CD4-positive, alpha-beta memory T cell (primary cell): ENCODE measurements around the gene PIP4K2B. TPM values are rescaled to one million over a fixed set of nuclear protein-coding genes. Genes with fewer than 3 reads are reported as not detected.

Source experiments
- CTCF ChIA-PET: fragments of 350-600 bp; sonication (Branson Sonifier 250); formaldehyde crosslinking; loops from one replicate; lab custom pipeline; 2021; ENCODE audit warnings: inconsistent platforms; ENCODE audit not compliant: partially characterized antibody; lab: Charles Lee
- POLR2A ChIA-PET: fragments of 350-600 bp; sonication (Branson Sonifier 250); formaldehyde crosslinking; loops from one replicate; lab custom pipeline; 2021; ENCODE audit not compliant: partially characterized antibody; lab: Charles Lee
- DNase-seq, 5 donors: peaks; one replicate each; pipeline versions ENCODE4 v3.0.0 to v3.0.0-alpha.2; 2020 to 2022; ENCODE audit warnings: mixed read lengths in 1 of 5
- H3K27ac ChIP-seq: one replicate; pipeline ENCODE4 v1.7.0; 2013; ENCODE audit warnings: low read depth, low read length
- H3K27me3 ChIP-seq: 2 replicates; pipeline ENCODE4 v1.7.0; 2013; ENCODE audit warnings: mild to moderate bottlenecking, low read length, moderate library complexity; ENCODE audit not compliant: insufficient read depth
- H3K36me3 ChIP-seq: 2 replicates; pipeline ENCODE4 v1.7.0; 2013; ENCODE audit warnings: mild to moderate bottlenecking, low read length, moderate library complexity; ENCODE audit not compliant: insufficient read depth
- H3K4me1 ChIP-seq: 2 replicates; pipeline ENCODE4 v1.7.0; 2013; ENCODE audit warnings: mild to moderate bottlenecking, low read length, moderate library complexity; ENCODE audit not compliant: insufficient read depth
- H3K4me3 ChIP-seq, 2 donors: one replicate each; pipeline ENCODE4 v1.7.0; 2013; ENCODE audit warnings: low read length in 2 of 2, mild to moderate bottlenecking in 1 of 2
- H3K9me3 ChIP-seq, 2 donors: one replicate each; pipeline ENCODE4 v1.7.0; 2013; ENCODE audit warnings: low read length in 2 of 2, control low read depth in 1 of 2; ENCODE audit not compliant: control insufficient read depth in 1 of 2
- H3K27ac Mint-ChIP-seq, 7 donors: one replicate each; pipeline ENCODE4 v1.8.0; 2020 to 2021; ENCODE audit warnings: mixed read lengths in 7 of 7, mild to moderate bottlenecking in 6 of 7, inconsistent platforms in 3 of 7, moderate library complexity in 3 of 7
- H3K27me3 Mint-ChIP-seq, 2 donors: one replicate each; pipeline ENCODE4 v1.8.0; 2020 to 2021; ENCODE audit warnings: mixed read lengths in 2 of 2
- H3K36me3 Mint-ChIP-seq, 2 donors: one replicate each; pipeline ENCODE4 v1.8.0; 2020 to 2021; ENCODE audit warnings: mixed read lengths in 2 of 2, inconsistent platforms in 1 of 2, mild to moderate bottlenecking in 1 of 2
- H3K4me1 Mint-ChIP-seq, 4 donors: one replicate each; pipeline ENCODE4 v1.8.0; 2020 to 2021; ENCODE audit warnings: mixed read lengths in 4 of 4, mild to moderate bottlenecking in 1 of 4
- H3K4me3 Mint-ChIP-seq, 8 donors: one replicate each; pipeline ENCODE4 v1.8.0; 2020 to 2021; ENCODE audit warnings: mixed read lengths in 8 of 8, mild to moderate bottlenecking in 7 of 8, moderate library complexity in 6 of 8, inconsistent platforms in 3 of 8
- H3K9me3 Mint-ChIP-seq, 8 donors: one replicate each; pipeline ENCODE4 v1.8.0; 2020 to 2021; ENCODE audit warnings: mixed read lengths in 8 of 8, mild to moderate bottlenecking in 5 of 8, inconsistent platforms in 3 of 8, moderate library complexity in 1 of 8
- intact Hi-C: fragments of 100-400 bp; cut with micrococcal nuclease; formaldehyde crosslinking; loops from one replicate; pipeline ENCODE4 v1.15.1; 2023
- polyA plus RNA-seq, 2 donors: library from polyadenylated mRNA; unstranded; fragments of 300-500 nt; fragmentation: Illumina TruSeq; gene quantifications; one replicate each; pipeline ENCODE4 v1.2.3, GENCODE V29; 2021
- total RNA-seq, 2 experiments: library from RNA; stranded (reverse); gene quantifications; one replicate each; pipeline ENCODE4 v1.2.3, GENCODE V29; 2021

Gene PIP4K2B
- total and polyA plus RNA-seq, 4 experiments from 2014 or later = 10.2 to 66.3 (median 36.2) TPM

- peaks cover 0 to 3% (median 0%) of the 10 kb centered on the region in 8 donors for H3K9me3 Mint-ChIP-seq
- Histone ChIP-seq H3K36me3 (peaks cover 4% of the 10 kb centered on the region), H3K4me3 (peak overlapping the region; percentile 67 to 83), H3K27ac (peak overlapping the region; percentile 72), H3K9me3 (no peaks in the 10 kb centered on the region), H3K27me3 (no peaks in the 10 kb centered on the region), H3K4me1 (peaks cover 80% of the 10 kb centered on the region)
- peaks cover 41 to 91% (median 72%) of the 10 kb centered on the region in 4 donors for H3K4me1 Mint-ChIP-seq
- ChIA-PET POLR2A (interaction anchor here (0.8 to 15.9 kb wide), 10 partner anchors 8 to 140 kb away, joined by 3 to 588 read pairs (median 6); partner anchors contain the start of genes EPOP, MLLT6 and PSMB3), CTCF (interaction anchor here (0.8 to 8.5 kb wide), 7 partner anchors 15 to 423 kb away, joined by 3 to 198 read pairs (median 4); partner anchors contain the start of genes EPOP and MLLT6)
- intact Hi-C loops = loop anchor here (1.0 kb wide), 3 partner anchors 25 to 172 kb away; partner anchors contain the start of gene MLLT6
- H3K27ac Mint-ChIP-seq = peak overlapping the region; percentile 81 to 99 (median 96)
- H3K27me3 Mint-ChIP-seq = no peaks in the 10 kb centered on the region
- peak in 1 of 5 donors; percentile 59 for DNase-seq
- H3K4me3 Mint-ChIP-seq = peak overlapping the region; percentile 92 to 99 (median 97)
- H3K36me3 Mint-ChIP-seq = peaks cover 0 to 25% of the 10 kb centered on the region in 2 donors
Measured at GRCh38 chr17:38730526-38731379, 68.6 kb downstream of the PIP4K2B start.

GRCh38 chr17:38729886-38730525, 69.3 kb downstream of the PIP4K2B start, which contains the start of gene CISD3:
Gene CISD3 (plus strand): TSS chr17:38730341. CDS start chr17:38730359, 18 bp downstream.
- Mint-ChIP-seq H3K4me3 (peak within 1 kb of the TSS; percentile 92 to 99 (median 97)), H3K4me1 (peaks cover 45 to 93% (median 71%) of the 10 kb centered on the region in 4 donors), H3K27ac (peak within 1 kb of the TSS; percentile 94 to 99 (median 97)), H3K9me3 (peaks cover 0 to 3% (median 0%) of the 10 kb centered on the region in 8 donors), H3K27me3 (no peaks in the 10 kb centered on the region), H3K36me3 (peaks cover 3 to 27% of the 10 kb centered on the region in 2 donors)
- Histone ChIP-seq H3K36me3 (peaks cover 7% of the 10 kb centered on the region), H3K4me1 (peaks cover 87% of the 10 kb centered on the region), H3K9me3 (no peaks in the 10 kb centered on the region), H3K27me3 (no peaks in the 10 kb centered on the region), H3K4me3 (peak within 1 kb of the TSS; percentile 67 to 83), H3K27ac (peak within 1 kb of the TSS; percentile 72)
- DNase-seq = peak; percentile 82 to 89 (median 87)
- ChIA-PET CTCF (interaction anchor here (1.3 to 8.5 kb wide), 5 partner anchors 14 to 171 kb away, joined by 4 to 198 read pairs (median 9); partner anchors contain the start of genes EPOP and MLLT6), POLR2A (interaction anchor here (0.8 to 15.9 kb wide), 12 partner anchors 12 to 141 kb away, joined by 3 to 588 read pairs (median 10); partner anchors contain the start of genes EPOP, MLLT6 and PSMB3)
- intact Hi-C loops = loop anchor here (1.0 kb wide), 3 partner anchors 25 to 172 kb away; partner anchors contain the start of gene MLLT6

- ChIA-PET POLR2A (interaction anchor here (0.8 to 15.9 kb wide), 13 partner anchors 11 to 170 kb away, joined by 3 to 588 read pairs (median 8); partner anchors contain the start of genes EPOP, LASP1, MLLT6 and PIP4K2B), CTCF (interaction anchor here (0.9 to 3.3 kb wide), 10 partner anchors 11 to 424 kb away, joined by 3 to 34 read pairs (median 6); partner anchors contain the start of genes MLLT6 and RPL23)
- H3K4me1 ChIP-seq = peaks cover 90% of the 10 kb centered on the region
- peak overlapping the region; percentile 89 to 97 (median 96) for H3K27ac Mint-ChIP-seq
- peaks cover 4 to 30% of the 10 kb centered on the region in 2 donors for H3K36me3 Mint-ChIP-seq
- H3K9me3 Mint-ChIP-seq = peaks cover 0 to 3% (median 0%) of the 10 kb centered on the region in 8 donors
- peak overlapping the region; percentile 67 for H3K27ac ChIP-seq
- DNase-seq = no peak
- H3K4me3 ChIP-seq = peak overlapping the region; percentile 29 to 54
- peak overlapping the region; percentile 68 to 88 (median 77) for H3K4me3 Mint-ChIP-seq
- no peaks in the 10 kb centered on the region for H3K27me3 ChIP-seq
- intact Hi-C loops = no loop called here
- H3K4me1 Mint-ChIP-seq = peaks cover 46 to 90% (median 70%) of the 10 kb centered on the region in 4 donors
- H3K36me3 ChIP-seq = peaks cover 11% of the 10 kb centered on the region
- no peaks in the 10 kb centered on the region for H3K9me3 ChIP-seq
- no peaks in the 10 kb centered on the region for H3K27me3 Mint-ChIP-seq
Measured at GRCh38 chr17:38729368-38729885, 69.9 kb downstream of the PIP4K2B start.

- Mint-ChIP-seq H3K4me3 (peak overlapping the region; percentile 68 to 88 (median 81)), H3K9me3 (peaks cover 0 to 3% (median 0%) of the 10 kb centered on the region in 8 donors), H3K36me3 (peaks cover 7 to 36% of the 10 kb centered on the region in 2 donors), H3K4me1 (peaks cover 43 to 87% (median 63%) of the 10 kb centered on the region in 4 donors), H3K27me3 (no peaks in the 10 kb centered on the region), H3K27ac (peak overlapping the region; percentile 89 to 97 (median 96))
- DNase-seq = peak; percentile 81 to 89 (median 85)
- Histone ChIP-seq H3K36me3 (peaks cover 11% of the 10 kb centered on the region), H3K9me3 (no peaks in the 10 kb centered on the region), H3K27me3 (no peaks in the 10 kb centered on the region), H3K27ac (peak overlapping the region; percentile 67), H3K4me1 (peaks cover 87% of the 10 kb centered on the region), H3K4me3 (peak overlapping the region; percentile 50 to 53)
- CTCF ChIA-PET = interaction anchor here (0.7 to 3.3 kb wide), 13 partner anchors 10 to 425 kb away, joined by 3 to 34 read pairs (median 5); partner anchors contain the start of genes MLLT6, PSMB3 and RPL23
- intact Hi-C loops = loop anchor here (1.0 kb wide), 1 partner anchor 24 kb away; the partner anchor contains the start of gene PSMB3
- POLR2A ChIA-PET = interaction anchor here (0.8 to 15.9 kb wide), 16 partner anchors 10 to 472 kb away, joined by 3 to 588 read pairs (median 6); partner anchors contain the start of genes EPOP, LASP1, MLLT6 and PIP4K2B
Measured at GRCh38 chr17:38728290-38728831, 71.0 kb downstream of the PIP4K2B start.

GRCh38 chr17:38727736-38728135, 71.6 kb downstream of the PIP4K2B start:
- H3K27ac ChIP-seq = peak overlapping the region; percentile 67
- Mint-ChIP-seq H3K27ac (peak overlapping the region; percentile 89 to 97 (median 96)), H3K9me3 (peaks cover 0 to 3% (median 0%) of the 10 kb centered on the region in 8 donors), H3K4me1 (peaks cover 41 to 87% (median 62%) of the 10 kb centered on the region in 4 donors), H3K4me3 (peak overlapping the region; percentile 68 to 88 (median 81)), H3K27me3 (no peaks in the 10 kb centered on the region), H3K36me3 (peaks cover 7 to 37% of the 10 kb centered on the region in 2 donors)
- peaks cover 84% of the 10 kb centered on the region for H3K4me1 ChIP-seq
- H3K4me3 ChIP-seq = peak overlapping the region; percentile 50 to 53
- intact Hi-C loops = loop anchor here (1.0 kb wide), 1 partner anchor 25 kb away; the partner anchor contains the start of gene PSMB3
- DNase-seq = peak in 4 of 5 donors; percentile 49 to 81 (median 62)
- CTCF ChIA-PET = interaction anchor here (0.7 to 3.3 kb wide), 9 partner anchors 9 to 169 kb away, joined by 3 to 34 read pairs (median 4); partner anchors contain the start of genes MLLT6, PSMB3 and RPL23
- POLR2A ChIA-PET = interaction anchor here (1.1 to 15.9 kb wide), 11 partner anchors 10 to 426 kb away, joined by 3 to 588 read pairs (median 11); partner anchors contain the start of genes EPOP, LASP1, MLLT6 and PIP4K2B
- no peaks in the 10 kb centered on the region for H3K9me3 ChIP-seq
- peaks cover 12% of the 10 kb centered on the region for H3K36me3 ChIP-seq
- no peaks in the 10 kb centered on the region for H3K27me3 ChIP-seq
